GM18870 (cell line): ENCODE measurements around the gene FAM53A.

Source experiments
- ATAC-seq: cut with Tn5 transposase; IDR thresholded peaks from one replicate; pipeline ENCODE4 v1.9.1; 2021; ENCODE audit warnings: moderate library complexity; ENCODE audit not compliant: unreplicated experiment

FAM53A gene

DNA sequence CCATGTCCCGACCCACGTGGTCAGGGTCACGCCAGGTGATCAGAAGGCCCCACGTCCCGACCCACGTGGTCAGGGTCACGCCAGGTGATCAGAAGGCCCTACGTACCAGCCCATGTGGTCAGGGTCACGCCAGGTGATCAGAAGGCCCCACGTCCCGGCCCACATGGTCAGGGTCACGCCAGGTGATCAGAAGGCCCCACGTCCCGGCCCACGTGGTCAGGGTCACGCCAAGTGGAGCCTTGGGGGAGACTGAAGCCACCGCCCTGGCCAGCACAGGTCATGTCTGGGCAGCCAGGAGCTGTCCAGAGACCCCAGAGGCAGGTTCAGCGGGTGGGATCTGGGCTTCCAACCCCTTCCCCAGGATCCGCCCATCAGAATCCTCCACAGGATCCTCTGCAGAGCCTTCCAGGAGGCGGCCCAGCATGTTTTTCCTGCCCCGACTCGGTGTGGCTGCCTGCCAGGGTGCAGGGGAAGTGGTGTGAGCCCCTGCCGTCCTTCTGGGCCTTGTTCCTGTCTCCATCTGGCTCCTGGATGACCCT is 58.4 kb downstream of the FAM53A start:
- ATAC-seq, result no peak

GRCh38 chr4:1624519-1624910 is 59.6 kb downstream of the FAM53A start:
- ATAC-seq, result no peak

- no peak for ATAC-seq
Observed at GRCh38 chr4:1623821-1624518, 60.1 kb downstream of the FAM53A start.

GRCh38 chr4:1623400-1623799 is 60.7 kb downstream of the FAM53A start:
- no peak for ATAC-seq

GRCh38 chr4:1622956-1623355 is 61.2 kb downstream of the FAM53A start:
- ATAC-seq, result no peak

DNA sequence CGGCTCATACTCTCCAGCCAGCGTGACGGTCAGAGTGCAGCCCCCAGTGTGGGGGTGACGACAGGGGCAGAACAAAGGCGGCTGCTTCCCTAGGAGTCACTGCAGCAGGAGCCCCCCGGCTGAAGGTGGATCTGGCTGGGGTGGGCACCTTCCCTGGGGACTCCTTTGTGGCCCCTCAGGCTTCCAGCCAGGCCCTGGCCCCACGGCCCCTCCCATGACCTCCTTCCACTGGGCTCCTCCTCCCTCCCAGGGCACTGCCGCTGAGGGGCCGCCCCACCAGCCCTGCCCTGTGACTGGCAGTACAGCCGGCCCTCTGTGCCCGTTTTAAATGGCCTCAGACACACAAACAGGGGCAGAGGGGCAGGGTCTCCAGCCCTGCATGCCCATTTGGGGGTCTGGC is 61.9 kb downstream of the FAM53A start:
- no peak for ATAC-seq

GRCh38 chr4:1621526-1621925 is 62.6 kb downstream of the FAM53A start:
- ATAC-seq, result no peak

- ATAC-seq, result no peak
Observed at GRCh38 chr4:1619151-1619672, 64.9 kb downstream of the FAM53A start.

DNA sequence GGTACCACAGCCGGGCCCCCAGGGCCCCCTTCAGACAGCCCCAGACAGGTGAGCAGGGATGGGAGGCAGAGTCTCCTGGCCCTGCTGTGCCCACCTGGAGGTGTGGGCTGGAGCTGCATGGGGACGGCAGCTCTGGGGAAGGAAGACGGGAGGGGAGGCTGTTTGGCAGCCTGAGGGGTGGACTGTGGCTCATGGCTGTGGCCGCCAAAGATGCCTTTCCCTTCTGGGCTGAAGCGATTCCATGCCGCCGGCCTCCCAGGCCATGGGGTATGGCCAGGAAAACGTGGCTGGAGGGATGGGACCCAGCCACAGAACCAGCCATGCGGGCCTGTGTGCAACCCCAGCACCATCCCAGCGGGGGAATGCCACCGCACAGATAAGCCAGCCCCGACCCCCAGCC is 65.7 kb downstream of the FAM53A start:
- no peak for ATAC-seq

DNA sequence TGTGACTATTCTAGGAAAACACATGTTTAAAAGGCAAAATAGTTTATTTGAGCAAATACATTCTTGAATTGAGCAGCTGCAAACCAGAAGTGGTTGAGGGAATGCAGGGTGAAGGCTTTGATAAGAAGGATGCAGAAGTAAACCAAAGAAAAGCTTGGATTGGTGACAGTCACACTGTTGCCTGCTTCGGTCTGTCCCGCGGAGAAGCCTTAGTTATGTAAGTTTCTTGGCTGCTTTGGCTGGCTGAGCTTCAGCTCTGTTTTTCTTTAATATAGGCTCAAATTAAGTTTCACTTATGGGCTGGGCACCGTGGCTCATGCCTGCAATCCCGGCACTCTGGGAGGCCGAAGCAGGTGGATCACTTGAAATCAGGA is 67.6 kb downstream of the FAM53A start:
- no peak for ATAC-seq

GRCh38 chr4:1615786-1616556 is 68.1 kb downstream of the FAM53A start:
- ATAC-seq, result no peak

GRCh38 chr4:1614854-1615595 is 69.1 kb downstream of the FAM53A start:
- no peak for ATAC-seq

GRCh38 chr4:1614502-1614853 is 69.6 kb downstream of the FAM53A start:
- ATAC-seq, result no peak

GRCh38 chr4:1614049-1614448 is 70.1 kb downstream of the FAM53A start:
- no peak for ATAC-seq

DNA sequence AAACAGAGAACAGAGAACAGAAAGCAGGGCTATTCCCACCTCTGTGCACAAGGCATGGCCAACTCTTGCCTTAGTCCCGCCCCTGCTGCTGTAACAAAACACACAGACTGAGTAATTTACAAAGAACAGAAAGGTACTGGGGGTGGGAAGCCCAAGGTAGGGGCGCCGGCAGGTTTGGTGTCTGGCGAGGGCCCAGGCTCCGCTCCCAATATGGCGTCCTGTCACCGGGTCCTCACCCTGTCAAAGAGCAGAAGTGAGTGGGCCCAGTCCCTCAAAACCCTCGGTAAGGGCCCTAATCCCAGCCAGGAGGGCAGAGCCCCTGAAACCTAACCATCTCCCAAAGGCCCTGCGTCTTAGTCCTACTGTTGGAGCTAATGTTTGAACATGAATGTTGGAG is 71.0 kb downstream of the FAM53A start:
- ATAC-seq, result no peak

- no peak for ATAC-seq
Observed at GRCh38 chr4:1612278-1613098, 71.6 kb downstream of the FAM53A start.

DNA sequence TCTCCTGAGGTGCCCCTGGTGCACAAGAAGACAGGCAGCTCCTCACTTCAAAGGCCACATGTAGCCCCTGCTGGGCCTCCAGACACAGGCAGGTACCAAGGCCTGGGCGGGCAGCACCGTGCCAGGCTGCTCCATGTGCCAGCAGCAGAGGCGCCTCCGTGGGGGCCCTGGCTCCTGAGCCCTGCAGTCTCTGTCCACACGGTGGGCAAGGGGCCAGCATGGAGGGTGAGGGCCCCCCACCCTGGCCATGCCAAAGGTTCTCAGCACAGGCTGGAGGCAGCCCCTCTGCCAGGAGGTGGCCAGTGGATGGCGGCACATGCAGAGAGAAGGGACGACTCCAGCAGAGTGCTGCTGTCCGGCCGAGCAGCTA is 72.6 kb downstream of the FAM53A start:
- no peak for ATAC-seq

DNA sequence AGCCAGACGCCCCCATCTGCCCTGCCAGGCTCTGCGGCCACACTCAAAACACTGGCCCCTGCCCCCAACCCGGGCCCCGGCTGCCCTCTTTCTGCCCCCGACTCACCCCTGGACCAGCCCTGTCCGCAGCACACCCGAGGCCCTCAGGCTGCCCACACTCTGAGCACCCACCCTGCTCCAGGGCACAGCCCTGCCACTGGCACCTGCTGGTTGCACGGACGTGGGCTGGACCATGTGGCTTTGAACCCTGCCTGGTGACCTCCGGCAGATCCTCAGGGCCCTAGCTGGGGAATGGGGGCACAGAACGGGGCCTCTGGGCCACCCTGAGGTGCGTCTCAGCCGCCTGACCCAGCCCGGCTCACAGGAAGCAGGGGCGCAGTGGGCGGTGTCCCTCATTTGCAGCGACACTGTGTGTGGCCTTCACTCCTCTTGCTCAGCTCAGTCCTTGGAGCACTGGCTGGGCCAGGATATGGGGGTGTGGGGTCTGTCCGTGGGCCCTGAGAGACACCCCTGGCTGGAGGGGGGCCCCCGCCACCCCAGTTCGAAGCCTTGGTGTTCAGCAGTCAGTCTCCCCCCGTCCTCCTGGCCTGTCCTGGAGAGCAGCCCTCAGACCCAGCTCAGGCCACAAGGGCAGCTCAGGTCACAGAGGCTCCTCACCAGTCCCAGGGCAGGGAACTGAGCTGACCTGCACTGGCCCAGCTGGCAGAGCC is 73.2 kb downstream of the FAM53A start:
- ATAC-seq, result no peak

DNA sequence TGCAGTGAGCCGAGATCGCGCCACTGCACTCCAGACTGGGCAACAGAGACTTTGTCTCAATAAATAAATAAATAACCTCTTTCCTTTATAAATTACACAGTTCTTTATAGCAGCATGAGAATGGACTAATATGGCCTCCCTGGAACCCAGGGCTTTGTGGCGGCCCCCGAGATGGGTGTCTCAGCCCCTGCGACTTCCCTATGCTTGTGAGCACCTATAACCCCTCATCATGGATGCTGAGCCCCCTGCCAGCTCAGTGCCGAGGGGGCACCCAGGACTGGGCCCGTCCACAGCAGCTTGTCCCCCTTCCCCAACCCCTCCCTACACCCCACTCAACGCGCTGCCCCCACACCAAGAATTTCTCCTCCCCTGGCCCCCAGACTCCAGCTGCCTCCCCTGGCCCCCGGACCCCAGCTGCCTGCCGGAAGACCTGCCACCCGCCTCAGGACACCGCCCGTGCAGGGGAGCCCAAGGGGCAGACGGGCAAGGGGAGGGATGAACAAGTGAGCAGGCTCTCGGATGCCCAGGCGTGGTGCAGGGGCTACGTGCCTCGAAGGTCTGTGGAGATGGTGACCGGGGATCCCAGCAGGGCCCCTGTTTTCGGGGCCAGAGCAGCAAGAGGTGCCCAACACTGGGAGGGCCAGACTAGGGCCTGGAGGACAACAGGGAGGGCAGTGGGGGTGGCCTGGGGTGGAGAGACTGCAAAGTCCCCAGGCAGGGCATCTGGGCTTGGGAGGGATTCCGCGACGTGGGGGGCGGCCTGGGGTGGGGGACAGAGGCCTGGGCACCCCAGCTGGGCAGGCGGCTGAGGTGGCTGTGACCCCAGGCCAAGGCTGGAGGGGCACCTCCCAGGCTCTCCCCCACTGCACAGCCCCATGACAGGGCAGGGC is 74.0 kb downstream of the FAM53A start:
- no peak for ATAC-seq
